ENCODE results near the gene IRAK1BP1. TPM values are rescaled to one million over a fixed set of nuclear protein-coding genes. Genes with fewer than 3 reads are reported as not detected.
"Not testable (repeated sequence)": the region's sequence is repeated elsewhere in the genome, so short reads cannot be mapped to it uniquely, and the experiment has no call there.

The IRAK1BP1 gene
- polyA plus RNA-seq, 2 of the 4 experiments (the other 2 are of a cell fraction) = 0.92 to 2.6 TPM

- TF ChIP-seq EP300 (IDR thresholded peaks at IDR 0.05) (no peak), JUNB (IDR thresholded peaks at IDR 0.05) (no peak), MYC (IDR thresholded peaks at IDR 0.05; ENCODE audit: borderline replicate concordance, low read length) (no peak)
- no peak for ATAC-seq
- FAIRE-seq = no peak
- Histone ChIP-seq H3K9me3 (no peaks in the 10 kb centered on the region), H3K4me1 (no peaks in the 10 kb centered on the region), H3K4me2 (no peak overlapping the region), H3K27ac (no peak overlapping the region), H3K4me3 (no peak overlapping the region)
- no peak for DNase-seq (ENCODE audit: low read depth in 1 of 2, low spot score in 1 of 2)
- WGBS (ENCODE audit: missing lambda C conversion rate) = 95% methylated on average over 3 of the region's 3 CpGs
- CTCF ChIA-PET = no interaction called here
- POLR2A ChIA-PET = no interaction called here
Measured at GRCh38 chr6:78875505-78875904, 8.2 kb downstream of the IRAK1BP1 start.

- ChIA-PET CTCF (no interaction called here), POLR2A (no interaction called here)
- Histone ChIP-seq H3K4me1 (no peaks in the 10 kb centered on the region), H3K27ac (no peak overlapping the region), H3K4me3 (no peak overlapping the region), H3K9me3 (no peaks in the 10 kb centered on the region), H3K4me2 (no peak overlapping the region)
- WGBS (ENCODE audit: missing lambda C conversion rate) = 75% methylated on average over 5 of the region's 5 CpGs
- no peak for FAIRE-seq
- ATAC-seq = no peak
- TF ChIP-seq JUN (IDR thresholded peaks at IDR 0.05) (no peak), MAZ (IDR thresholded peaks at IDR 0.05; ENCODE audit: borderline replicate concordance, low read depth, low read length) (no peak)
- DNase-seq (ENCODE audit: low read depth in 1 of 2, low spot score in 1 of 2) = no peak
Measured at GRCh38 chr6:78883651-78884050, 16.3 kb downstream of the IRAK1BP1 start.

DNA sequence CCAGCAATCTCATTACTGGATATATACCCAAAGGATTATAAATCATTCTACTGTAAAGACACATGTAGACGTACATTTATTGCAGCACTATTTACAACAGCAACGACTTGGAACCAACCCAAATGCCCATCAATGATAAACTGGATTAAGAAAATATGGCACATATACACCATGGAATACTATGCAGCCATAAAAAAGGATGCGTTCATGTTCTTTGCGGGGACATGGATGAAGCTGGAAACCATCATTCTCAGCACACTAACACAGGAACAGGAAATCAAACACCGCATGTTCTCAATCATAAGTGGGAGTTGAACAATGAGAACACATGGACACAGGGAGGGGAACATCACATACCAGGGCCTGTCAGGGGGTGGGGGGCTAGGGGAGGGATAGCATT is 22.6 kb downstream of the IRAK1BP1 start:
- CTCF ChIA-PET; H3K4me1 ChIP-seq; ATAC-seq; FAIRE-seq; DNase-seq (ENCODE audit: low read depth in 1 of 2, low spot score in 1 of 2); H3K4me3 ChIP-seq; H3K27ac ChIP-seq; H3K9me3 ChIP-seq; H3K4me2 ChIP-seq: not testable (repeated sequence)
- POLR2A ChIA-PET = interaction anchor here (0.6 kb wide), 1 partner anchor 67 kb away, joined by 3 read pairs; no protein-coding TSS in a partner anchor
- WGBS (ENCODE audit: missing lambda C conversion rate) = 85% methylated on average over 5 of the region's 5 CpGs

DNA sequence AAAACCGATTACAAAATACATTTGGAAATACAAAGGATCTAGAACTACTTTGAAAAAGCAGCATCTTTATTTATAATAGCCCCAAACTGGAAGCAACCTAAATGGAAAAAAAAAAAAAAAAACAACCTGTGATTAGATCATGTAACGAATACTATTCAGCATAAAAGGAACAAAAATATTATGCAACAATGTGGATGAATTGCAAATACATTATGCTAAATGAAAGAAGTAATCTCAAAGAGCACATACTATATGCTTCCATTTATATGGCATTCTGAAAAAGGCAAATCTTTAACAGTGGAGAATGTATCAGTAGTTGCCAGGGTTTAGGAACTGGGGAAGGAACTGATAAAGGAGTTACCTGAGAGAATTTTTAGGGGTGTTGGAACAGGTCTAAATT is 28.9 kb downstream of the IRAK1BP1 start:
- no peak overlapping the region for H3K4me2 ChIP-seq
- ChIA-PET CTCF (no interaction called here), POLR2A (no interaction called here)
- no peak for DNase-seq (ENCODE audit: low read depth in 1 of 2, low spot score in 1 of 2)
- no peak overlapping the region for H3K4me3 ChIP-seq
- no peaks in the 10 kb centered on the region for H3K4me1 ChIP-seq
- ATAC-seq = no peak
- no peak for FAIRE-seq
- 64% methylated on average over 2 of the region's 2 CpGs for WGBS (ENCODE audit: missing lambda C conversion rate)
- H3K9me3 ChIP-seq = no peaks in the 10 kb centered on the region
- TF ChIP-seq KDM5A (IDR thresholded peaks at IDR 0.05) (no peak), CHD4 (IDR thresholded peaks at IDR 0.05; ENCODE audit: borderline replicate concordance) (no peak), JUN (IDR thresholded peaks at IDR 0.05) (no peak), NPAS2 (CRISPR knock-in tag; IDR thresholded peaks at IDR 0.05; ENCODE audit: borderline replicate concordance) (no peak), MAX (IDR thresholded peaks at IDR 0.05) (no peak), FOXS1 (CRISPR knock-in tag; IDR thresholded peaks at IDR 0.05) (no peak), FOSB (CRISPR knock-in tag; IDR thresholded peaks at IDR 0.05) (no peak), MYC (IDR thresholded peaks at IDR 0.05; ENCODE audit: borderline replicate concordance, low read length) (no peak), MAFK (IDR thresholded peaks at IDR 0.05; ENCODE audit: partially characterized antibody) (no peak), FOSL2 (IDR thresholded peaks at IDR 0.05) (no peak), FOSL2 (CRISPR knock-in tag; IDR thresholded peaks at IDR 0.05) (no peak), EHF (CRISPR knock-in tag; IDR thresholded peaks at IDR 0.05) (no peak), RAD21 (conservative IDR thresholded peaks at IDR 0.05 in 1 of 2, IDR thresholded peaks at IDR 0.05 in 1 of 2) (no peak), RCOR1 (IDR thresholded peaks at IDR 0.05; ENCODE audit: low read depth, low read length) (no peak), RFX5 (IDR thresholded peaks at IDR 0.05) (no peak), BCL3 (IDR thresholded peaks at IDR 0.05) (no peak), KDM1A (IDR thresholded peaks at IDR 0.05; ENCODE audit: low read depth) (no peak), GATA3 (IDR thresholded peaks at IDR 0.05; ENCODE audit: borderline replicate concordance) (no peak), HOXB5 (CRISPR knock-in tag; IDR thresholded peaks at IDR 0.05) (no peak), ZC3H11A (IDR thresholded peaks at IDR 0.05) (no peak)
- TF ChIP-seq, protein P1, sequence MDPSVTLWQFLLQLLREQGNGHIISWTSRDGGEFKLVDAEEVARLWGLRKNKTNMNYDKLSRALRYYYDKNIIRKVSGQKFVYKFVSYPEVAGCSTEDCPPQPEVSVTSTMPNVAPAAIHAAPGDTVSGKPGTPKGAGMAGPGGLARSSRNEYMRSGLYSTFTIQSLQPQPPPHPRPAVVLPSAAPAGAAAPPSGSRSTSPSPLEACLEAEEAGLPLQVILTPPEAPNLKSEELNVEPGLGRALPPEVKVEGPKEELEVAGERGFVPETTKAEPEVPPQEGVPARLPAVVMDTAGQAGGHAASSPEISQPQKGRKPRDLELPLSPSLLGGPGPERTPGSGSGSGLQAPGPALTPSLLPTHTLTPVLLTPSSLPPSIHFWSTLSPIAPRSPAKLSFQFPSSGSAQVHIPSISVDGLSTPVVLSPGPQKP (IDR thresholded peaks at IDR 0.05; ENCODE audit: low read depth, low read length) = no peak
- H3K27ac ChIP-seq = no peak overlapping the region
